Testis (tissue), 3 donors: Measurements from ENCODE around the gene KCNN3. TPM values are rescaled to one million over a fixed set of nuclear protein-coding genes. Genes with fewer than 3 reads are reported as not detected.

Experiments
- DNase-seq: peaks from one replicate; pipeline ENCODE4 v3.0.0-alpha.2; 2019
- H3K27ac ChIP-seq, 2 donors: fragments of 200-600 bp; sonication (generic); one replicate each; pipeline ENCODE4 v1.5.1; 2019
- H3K27me3 ChIP-seq: fragments of 200-600 bp; sonication (generic); one replicate; pipeline ENCODE4 v1.5.1; 2019
- H3K36me3 ChIP-seq: fragments of 200-600 bp; sonication (generic); one replicate; pipeline ENCODE4 v1.5.1; 2017; ENCODE audit warnings: low read depth; ENCODE audit errors: missing control alignments
- H3K4me1 ChIP-seq: fragments of 200-600 bp; sonication (generic); one replicate; pipeline ENCODE4 v1.5.1; 2019
- H3K4me3 ChIP-seq, 2 donors: fragments of 200-600 bp; sonication (generic); one replicate each; pipeline ENCODE4 v1.5.1; 2017 to 2019
- H3K9me3 ChIP-seq: fragments of 200-600 bp; sonication (generic); one replicate; pipeline ENCODE4 v1.5.1; 2017
- CTCF ChIP-seq, 3 experiments: fragments of 450-650 bp in 2 of 3; fragments of 200-600 bp in 1 of 3; sonication (generic) in 1 of 3; IDR thresholded peaks; one replicate each; pipeline ENCODE4 v1.5.1; 2016 to 2019; ENCODE audit warnings: antibody characterized with exemption in 3 of 3, mild to moderate bottlenecking in 2 of 3, moderate library complexity in 1 of 3
- POLR2A ChIP-seq: fragments of 450-650 bp; IDR thresholded peaks from one replicate; pipeline ENCODE4 v1.6.1; 2017; ENCODE audit warnings: antibody characterized with exemption, mild to moderate bottlenecking, moderate library complexity
- WGBS, 2 donors: methylation state at CpG; one replicate each; pipeline ENCODE4 v1.1.5; 2018; 5-methylcytosine and 5-hydroxymethylcytosine counted together
- intact Hi-C: fragments of 100-400 bp; cut with DNase I; formaldehyde crosslinking; loops from one replicate; pipeline ENCODE4 v1.15.1; 2023; ENCODE audit warnings: low total_unique reads
- polyA plus RNA-seq: library from polyadenylated mRNA; stranded (reverse); fragments of 350-450 nt; fragmentation: Illumina TruSeq; extraction: RNeasy Lipid Tissue Mini Kit (QIAGEN cat#74804); gene quantifications from one replicate; pipeline ENCODE4 v1.2.3, GENCODE V29; 2014; ENCODE audit warnings: low read depth, low replicate concordance; ENCODE audit not compliant: insufficient read depth
- total RNA-seq, 2 donors: library from RNA; depleted of rRNA; stranded (reverse); fragments of >200 nt; gene quantifications; one replicate each; pipeline ENCODE4 v1.2.3, GENCODE V29; 2016

KCNN3 gene
- total and polyA plus RNA-seq, 3 donors from 2014 or later = 0.24 to 0.78 (median 0.56) TPM

GRCh38 chr1:154733621-154734020 is 136.5 kb downstream of the KCNN3 start:
- DNase-seq = no peak
- 84 to 90% methylated on average over 4 of the region's 4 CpGs for WGBS, 2 donors
- Histone ChIP-seq H3K27ac (no peak overlapping the region), H3K27me3 (no peaks in the 10 kb centered on the region), H3K4me1 (peaks cover 7% of the 10 kb centered on the region), H3K36me3 (no peaks in the 10 kb centered on the region), H3K4me3 (no peak overlapping the region), H3K9me3 (no peaks in the 10 kb centered on the region)
- intact Hi-C loops = no loop called here
- no peak for TF ChIP-seq CTCF (IDR thresholded peaks at IDR 0.05)
- no peak for TF ChIP-seq POLR2A

GRCh38 chr1:154730986-154731489 is 139.0 kb downstream of the KCNN3 start:
- 36 to 46% methylated on average over 8 to 10 of the region's 10 CpGs for WGBS, 2 donors
- intact Hi-C loops = no loop called here
- peak; percentile 30 for DNase-seq
- Histone ChIP-seq H3K36me3 (no peaks in the 10 kb centered on the region), H3K4me1 (peaks cover 7% of the 10 kb centered on the region), H3K27ac (no peak overlapping the region), H3K9me3 (no peaks in the 10 kb centered on the region), H3K27me3 (no peaks in the 10 kb centered on the region), H3K4me3 (no peak overlapping the region)
- TF ChIP-seq POLR2A (no peak), CTCF (IDR thresholded peaks at IDR 0.05) (no peak)

DNA sequence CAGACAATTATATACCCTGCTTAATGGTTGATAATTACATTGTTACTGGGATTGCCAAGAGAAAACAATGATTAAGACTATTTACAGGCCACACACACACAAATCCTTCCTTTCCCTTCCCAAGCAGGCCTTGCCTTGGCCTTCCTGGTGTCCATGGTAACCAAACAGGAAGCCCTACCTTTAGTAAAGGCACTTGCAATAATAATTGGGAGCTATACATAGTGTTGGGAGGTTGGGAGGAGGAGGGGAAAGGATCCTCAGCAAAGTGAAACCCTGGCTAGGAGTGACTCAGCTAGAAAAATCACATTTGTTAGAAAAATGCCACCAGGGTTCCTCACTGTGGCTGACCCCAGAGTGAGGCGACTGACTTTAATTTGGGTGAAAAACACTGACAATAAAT is 139.8 kb downstream of the KCNN3 start:
- intact Hi-C loops = no loop called here
- no peaks in the 10 kb centered on the region for H3K9me3 ChIP-seq
- H3K27me3 ChIP-seq = no peaks in the 10 kb centered on the region
- no peak overlapping the region for H3K4me3 ChIP-seq
- H3K36me3 ChIP-seq = no peaks in the 10 kb centered on the region
- DNase-seq = no peak
- H3K4me1 ChIP-seq = peaks cover 7% of the 10 kb centered on the region
- WGBS, 2 donors = 86 to 91% methylated on average over 1 of the region's 1 CpG
- H3K27ac ChIP-seq = no peak overlapping the region
- TF ChIP-seq CTCF (IDR thresholded peaks at IDR 0.05) (no peak), POLR2A (no peak)

GRCh38 chr1:154729577-154729976 is 140.5 kb downstream of the KCNN3 start:
- intact Hi-C loops = no loop called here
- DNase-seq = no peak
- no peak for TF ChIP-seq CTCF (IDR thresholded peaks at IDR 0.05)
- no peak for TF ChIP-seq POLR2A
- Histone ChIP-seq H3K4me1 (peaks cover 7% of the 10 kb centered on the region), H3K36me3 (no peaks in the 10 kb centered on the region), H3K27ac (no peak overlapping the region), H3K4me3 (no peak overlapping the region), H3K9me3 (no peaks in the 10 kb centered on the region), H3K27me3 (no peaks in the 10 kb centered on the region)
- WGBS, 2 donors = 85 to 87% methylated on average over 3 of the region's 3 CpGs

DNA sequence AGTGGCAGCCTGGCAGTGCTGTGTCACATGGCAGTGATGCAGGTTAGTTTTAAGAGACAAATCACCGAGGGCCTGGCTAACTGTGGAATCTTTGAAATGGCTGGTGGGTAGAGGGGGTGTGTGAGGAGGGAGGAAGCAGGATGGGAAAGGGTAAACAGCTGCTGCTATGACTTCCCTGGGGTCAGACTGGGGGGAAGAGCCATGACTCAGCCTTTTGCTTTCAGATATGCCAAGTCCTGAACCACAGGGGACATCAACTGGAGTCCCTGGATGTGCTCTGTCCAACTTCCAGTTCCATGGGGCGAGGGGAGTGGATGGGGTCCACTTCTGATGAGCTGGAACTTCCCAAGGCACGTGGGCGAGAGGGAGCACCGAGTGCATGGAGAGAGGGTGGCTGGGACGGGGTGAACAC is 141.0 kb downstream of the KCNN3 start:
- 70 to 72% methylated on average over 6 of the region's 6 CpGs for WGBS, 2 donors
- Histone ChIP-seq H3K27me3 (no peaks in the 10 kb centered on the region), H3K4me3 (no peak overlapping the region), H3K9me3 (no peaks in the 10 kb centered on the region), H3K27ac (no peak overlapping the region), H3K36me3 (no peaks in the 10 kb centered on the region), H3K4me1 (peaks cover 7% of the 10 kb centered on the region)
- DNase-seq = no peak
- TF ChIP-seq CTCF (IDR thresholded peaks at IDR 0.05) (no peak), POLR2A (no peak)
- intact Hi-C loops = no loop called here
